T47D (cell line): ENCODE measurements around the gene NPHS1.

Source experiments
- DNase-seq, 2 experiments: peaks; one replicate each; pipeline versions ENCODE4 v3.0.0 to v3.0.0-alpha.2; 2011 to 2012; ENCODE audit warnings: low read depth in 1 of 2, low spot score in 1 of 2
- JUND ChIP-seq: IDR thresholded peaks from 2 replicates; pipeline ENCODE4 v1.6.1; 2012; ENCODE audit warnings: low read depth
- in situ Hi-C: cut with HindIII; loops from 2 replicates; pipeline ENCODE4 v1.10.0; 2016; ENCODE audit warnings: low sequenced_read_pairs, low pct_unique_long_range_greater_than_20kb

The NPHS1 gene

GRCh38 chr19:35782589-35782988 lies 69.7 kb downstream of the NPHS1 start:
- in situ Hi-C loops = no loop called here
- no peak for TF ChIP-seq JUND
- DNase-seq = no peak

- in situ Hi-C loops = no loop called here
- no peak for DNase-seq
- no peak for TF ChIP-seq JUND
These were observed 70.7 kb downstream of the NPHS1 start for GRCh38 chr19:35781650-35782049.

GRCh38 chr19:35780717-35781116 lies 71.6 kb downstream of the NPHS1 start:
- no peak for DNase-seq
- TF ChIP-seq JUND = no peak
- in situ Hi-C loops = no loop called here

- DNase-seq = no peak
- TF ChIP-seq JUND = no peak
- in situ Hi-C loops = no loop called here
These were observed 72.2 kb downstream of the NPHS1 start for GRCh38 chr19:35780058-35780457.

- DNase-seq = no peak
- in situ Hi-C loops = no loop called here
- no peak for TF ChIP-seq JUND
These were observed 73.3 kb downstream of the NPHS1 start for GRCh38 chr19:35779033-35779432.

- no peak for DNase-seq
- TF ChIP-seq JUND = no peak
- in situ Hi-C loops = no loop called here
These were observed 74.3 kb downstream of the NPHS1 start for GRCh38 chr19:35777961-35778360.

GRCh38 chr19:35777086-35777841 lies 75.0 kb downstream of the NPHS1 start:
- no peak for DNase-seq
- in situ Hi-C loops = no loop called here
- no peak for TF ChIP-seq JUND

GRCh38 chr19:35776102-35776788 lies 76.1 kb downstream of the NPHS1 start:
- no peak for TF ChIP-seq JUND
- no peak for DNase-seq
- in situ Hi-C loops = no loop called here
